Skeletal muscle satellite cell (primary cell): Measurements from ENCODE around the gene CST9L.

ENCODE experiments used
- H3K27me3 ChIP-seq: 2 replicates; pipeline ENCODE4 v1.7.0; 2013; ENCODE audit warnings: low read length; ENCODE audit not compliant: control insufficient read depth, insufficient read depth
- H3K36me3 ChIP-seq: 2 replicates; pipeline ENCODE4 v1.7.0; 2013; ENCODE audit warnings: mild to moderate bottlenecking, control low read depth, low read length; ENCODE audit not compliant: insufficient read depth
- H3K4me1 ChIP-seq: 2 replicates; pipeline ENCODE4 v1.7.0; 2013; ENCODE audit warnings: low read length; ENCODE audit not compliant: control insufficient read depth, insufficient read depth
- H3K4me2 ChIP-seq: 2 replicates; pipeline ENCODE4 v1.7.0; 2013; ENCODE audit warnings: mild to moderate bottlenecking, low read length
- H3K4me3 ChIP-seq: 2 replicates; pipeline ENCODE4 v1.7.0; 2013; ENCODE audit warnings: low read length
- H3K9ac ChIP-seq: 2 replicates; pipeline ENCODE4 v1.7.0; 2013; ENCODE audit warnings: mild to moderate bottlenecking, low read depth, low read length, moderate library complexity
- H3K9me3 ChIP-seq: replicated peaks from 2 replicates; pipeline ENCODE4 v1.7.0; 2013; ENCODE audit warnings: mild to moderate bottlenecking, control low read depth, low read length

CST9L gene

GRCh38 chr20:23520185-23520584 is 48.1 kb downstream of the CST9L start:
- Histone ChIP-seq H3K9ac (no peak overlapping the region), H3K4me1 (no peaks in the 10 kb centered on the region), H3K9me3 (no peaks in the 10 kb centered on the region), H3K4me2 (no peak overlapping the region), H3K4me3 (no peak overlapping the region), H3K27me3 (no peaks in the 10 kb centered on the region), H3K36me3 (no peaks in the 10 kb centered on the region)

- Histone ChIP-seq H3K4me3 (no peak overlapping the region), H3K4me2 (no peak overlapping the region), H3K36me3 (no peaks in the 10 kb centered on the region), H3K4me1 (no peaks in the 10 kb centered on the region), H3K9me3 (no peaks in the 10 kb centered on the region), H3K27me3 (no peaks in the 10 kb centered on the region), H3K9ac (no peak overlapping the region)
Observed at GRCh38 chr20:23519556-23519955, 48.7 kb downstream of the CST9L start.

- no peaks in the 10 kb centered on the region for H3K36me3 ChIP-seq
- no peak overlapping the region for H3K4me2 ChIP-seq
- no peak overlapping the region for H3K9ac ChIP-seq
- H3K27me3 ChIP-seq, result no peaks in the 10 kb centered on the region
- no peak overlapping the region for H3K4me3 ChIP-seq
- H3K4me1 ChIP-seq, result no peaks in the 10 kb centered on the region
- H3K9me3 ChIP-seq, result no peaks in the 10 kb centered on the region
Observed at GRCh38 chr20:23517719-23518118, 50.6 kb downstream of the CST9L start.

GRCh38 chr20:23515250-23515939 is 52.9 kb downstream of the CST9L start:
- H3K9ac ChIP-seq, result no peak overlapping the region
- H3K9me3 ChIP-seq, result no peaks in the 10 kb centered on the region
- no peaks in the 10 kb centered on the region for H3K27me3 ChIP-seq
- no peaks in the 10 kb centered on the region for H3K4me1 ChIP-seq
- no peak overlapping the region for H3K4me3 ChIP-seq
- H3K36me3 ChIP-seq, result no peaks in the 10 kb centered on the region
- H3K4me2 ChIP-seq, result no peak overlapping the region

GRCh38 chr20:23514848-23515247 is 53.4 kb downstream of the CST9L start:
- Histone ChIP-seq H3K9ac (no peak overlapping the region), H3K4me2 (no peak overlapping the region), H3K36me3 (no peaks in the 10 kb centered on the region), H3K4me3 (no peak overlapping the region), H3K9me3 (no peaks in the 10 kb centered on the region), H3K27me3 (peaks cover 1% of the 10 kb centered on the region), H3K4me1 (no peaks in the 10 kb centered on the region)
